Measurements from ENCODE around the gene MINAR1. TPM values are rescaled to one million over a fixed set of nuclear protein-coding genes. Genes with fewer than 3 reads are reported as not detected.

MINAR1 gene, protein sequence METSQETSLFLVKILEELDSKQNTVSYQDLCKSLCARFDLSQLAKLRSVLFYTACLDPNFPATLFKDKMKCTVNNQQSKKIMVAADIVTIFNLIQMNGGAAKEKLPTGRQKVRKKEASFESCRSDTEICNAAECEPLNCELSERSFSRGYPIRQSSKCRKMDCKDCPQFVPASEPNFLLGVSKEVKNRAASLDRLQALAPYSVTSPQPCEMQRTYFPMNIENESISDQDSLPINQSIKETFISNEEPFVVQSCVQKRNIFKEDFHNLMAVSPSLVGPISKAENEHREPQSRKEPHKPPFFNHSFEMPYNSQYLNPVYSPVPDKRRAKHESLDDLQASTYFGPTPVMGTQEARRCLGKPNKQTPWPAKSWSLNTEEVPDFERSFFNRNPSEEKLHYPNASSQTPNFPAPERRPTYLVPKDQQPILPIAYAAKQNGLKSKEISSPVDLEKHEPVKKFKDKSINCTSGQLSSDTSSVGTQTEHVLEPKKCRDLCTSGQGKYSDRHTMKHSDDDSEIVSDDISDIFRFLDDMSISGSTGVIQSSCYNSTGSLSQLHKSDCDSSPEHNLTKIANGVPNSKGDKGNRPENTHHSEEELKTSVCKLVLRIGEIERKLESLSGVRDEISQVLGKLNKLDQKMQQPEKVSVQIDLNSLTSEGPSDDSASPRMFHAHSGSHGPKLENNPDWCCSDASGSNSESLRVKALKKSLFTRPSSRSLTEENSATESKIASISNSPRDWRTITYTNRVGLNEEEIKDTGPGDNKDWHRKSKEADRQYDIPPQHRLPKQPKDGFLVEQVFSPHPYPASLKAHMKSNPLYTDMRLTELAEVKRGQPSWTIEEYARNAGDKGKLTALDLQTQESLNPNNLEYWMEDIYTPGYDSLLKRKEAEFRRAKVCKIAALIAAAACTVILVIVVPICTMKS
- under 1 TPM; 0.33 to 0.46 TPM for total RNA-seq

DNA sequence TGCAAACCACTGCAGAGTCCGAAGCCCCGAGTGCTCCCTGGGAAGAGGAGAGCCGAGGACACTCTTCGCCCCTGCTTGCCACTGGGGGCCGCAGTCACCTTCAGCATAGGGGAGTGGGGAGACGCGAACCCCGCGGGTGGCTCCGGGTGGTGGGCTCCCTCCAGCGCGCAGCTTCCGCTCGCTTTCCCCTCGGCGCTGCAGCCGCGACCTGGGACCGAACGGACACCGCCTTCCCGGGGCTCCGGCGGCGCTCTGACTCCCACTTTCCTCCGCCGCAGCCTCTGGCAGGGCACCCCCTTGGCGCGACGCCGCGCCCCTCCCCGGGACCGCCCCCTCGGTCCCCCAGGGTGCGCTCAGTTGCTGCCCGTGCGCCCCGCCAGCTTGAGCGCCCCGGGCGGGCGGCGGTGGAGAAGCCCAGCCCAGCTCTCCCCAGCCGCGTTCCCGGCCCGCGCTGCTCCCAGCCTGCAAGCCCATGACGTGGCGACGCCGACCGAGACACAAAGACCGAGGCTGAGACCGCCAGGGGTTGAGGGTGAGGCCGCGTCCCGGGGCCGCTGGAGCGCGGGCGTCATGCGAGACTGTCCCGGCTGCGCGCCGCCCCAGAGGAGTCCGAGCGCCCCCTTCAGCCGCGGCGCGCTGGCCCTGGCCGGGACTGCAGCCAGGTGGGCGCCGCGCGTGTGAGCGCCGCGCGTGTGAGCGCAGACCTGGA is at the start of gene MINAR1:
TSS of gene MINAR1 (plus strand) at position 701 of the 709 bp plus-strand sequence. CDS start 23,812 bp downstream, outside the sequence.
- Mint-ChIP-seq H3K27ac (no peak within 1 kb of the TSS), H3K4me3 (peak within 1 kb of the TSS; percentile 19), H3K4me1 (peaks cover 6% of the 10 kb centered on the region), H3K36me3 (peaks cover 2% of the 10 kb centered on the region), H3K9me3 (no peaks in the 10 kb centered on the region), H3K27me3 (peaks cover 73% of the 10 kb centered on the region)
- peak; percentile 34 for DNase-seq

DNA sequence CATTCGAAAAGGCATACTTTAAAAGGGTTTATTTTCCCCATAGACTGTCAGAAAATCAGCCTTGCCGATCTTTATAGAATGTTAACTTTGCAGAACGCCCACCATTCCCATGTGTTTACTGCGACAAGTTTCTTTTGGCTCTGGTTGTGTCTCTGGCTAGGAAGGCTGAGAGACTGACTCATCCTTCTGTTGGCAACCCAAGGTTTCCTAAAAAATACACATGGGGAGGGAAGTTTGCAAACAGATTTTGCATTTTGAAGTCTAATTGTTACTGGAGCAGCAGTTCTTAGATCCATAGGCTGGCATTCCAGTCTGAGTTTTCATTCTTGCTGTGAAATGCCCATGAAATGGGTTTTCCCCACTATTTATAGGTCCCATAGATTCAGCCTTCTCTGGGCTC is 37.9 kb upstream of the MINAR1 start:
- no peaks in the 10 kb centered on the region for H3K27me3 Mint-ChIP-seq
- H3K36me3 Mint-ChIP-seq, result peaks cover 6% of the 10 kb centered on the region
- no peak for DNase-seq
- no peak overlapping the region for H3K27ac Mint-ChIP-seq
- H3K4me3 Mint-ChIP-seq, result no peak overlapping the region
- H3K4me1 Mint-ChIP-seq, result no peaks in the 10 kb centered on the region
- H3K9me3 Mint-ChIP-seq, result no peaks in the 10 kb centered on the region

DNA sequence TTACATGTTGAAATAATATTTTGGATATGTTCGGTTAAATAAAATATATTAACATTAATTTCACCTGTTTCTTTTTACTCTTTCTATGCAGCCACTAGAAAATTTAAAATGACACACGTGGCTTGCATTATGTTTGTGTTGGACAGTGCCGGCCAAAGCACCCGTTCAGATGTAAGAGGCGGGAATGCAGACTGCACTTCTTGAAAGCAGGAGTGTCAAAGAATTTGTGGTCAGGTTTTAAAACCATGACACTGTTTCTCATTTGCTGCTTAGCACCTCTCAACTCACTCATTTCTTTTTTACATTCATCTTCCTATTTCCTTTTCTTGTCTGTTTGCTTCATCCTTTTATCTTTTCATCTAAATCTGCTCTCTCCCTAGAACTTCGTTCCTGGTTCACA is 35.3 kb upstream of the MINAR1 start:
- peaks cover 5% of the 10 kb centered on the region for H3K36me3 Mint-ChIP-seq
- H3K4me1 Mint-ChIP-seq, result no peaks in the 10 kb centered on the region
- no peak for DNase-seq
- no peak overlapping the region for H3K4me3 Mint-ChIP-seq
- H3K27me3 Mint-ChIP-seq, result no peaks in the 10 kb centered on the region
- H3K27ac Mint-ChIP-seq, result no peak overlapping the region
- no peaks in the 10 kb centered on the region for H3K9me3 Mint-ChIP-seq

DNA sequence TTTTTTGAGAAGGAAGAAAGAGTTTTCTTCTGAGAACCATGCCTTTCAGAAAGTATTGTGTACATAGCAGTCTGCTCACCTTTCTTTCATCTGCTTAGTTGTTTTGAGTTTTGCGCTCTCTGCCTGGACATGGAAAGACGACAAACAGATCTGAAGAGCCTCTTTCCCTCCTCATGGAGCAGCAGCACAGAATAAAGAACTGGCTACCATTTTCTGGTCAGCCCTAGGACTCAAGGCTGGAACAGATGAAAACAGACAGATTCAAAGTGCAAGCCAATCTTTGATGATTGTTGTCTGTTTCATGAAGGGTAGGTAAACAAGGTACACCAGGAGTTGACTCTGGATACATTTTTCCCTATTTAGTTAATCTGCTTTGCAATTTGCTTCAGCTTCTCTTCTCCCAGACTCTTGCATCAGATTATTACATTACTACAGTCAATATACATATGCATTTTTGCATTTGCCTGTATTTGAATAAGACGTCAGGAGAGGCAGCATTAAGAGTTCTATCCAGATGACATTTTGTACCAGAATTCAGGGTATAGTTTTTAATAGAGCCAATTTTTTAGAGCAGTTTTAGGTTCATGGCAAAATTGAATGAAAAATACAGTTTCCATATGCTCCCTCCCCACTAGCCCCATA is 34.7 kb upstream of the MINAR1 start:
- no peak for DNase-seq
- Mint-ChIP-seq H3K4me3 (no peak overlapping the region), H3K36me3 (peaks cover 5% of the 10 kb centered on the region), H3K4me1 (no peaks in the 10 kb centered on the region), H3K9me3 (no peaks in the 10 kb centered on the region), H3K27me3 (no peaks in the 10 kb centered on the region), H3K27ac (no peak overlapping the region)

DNA sequence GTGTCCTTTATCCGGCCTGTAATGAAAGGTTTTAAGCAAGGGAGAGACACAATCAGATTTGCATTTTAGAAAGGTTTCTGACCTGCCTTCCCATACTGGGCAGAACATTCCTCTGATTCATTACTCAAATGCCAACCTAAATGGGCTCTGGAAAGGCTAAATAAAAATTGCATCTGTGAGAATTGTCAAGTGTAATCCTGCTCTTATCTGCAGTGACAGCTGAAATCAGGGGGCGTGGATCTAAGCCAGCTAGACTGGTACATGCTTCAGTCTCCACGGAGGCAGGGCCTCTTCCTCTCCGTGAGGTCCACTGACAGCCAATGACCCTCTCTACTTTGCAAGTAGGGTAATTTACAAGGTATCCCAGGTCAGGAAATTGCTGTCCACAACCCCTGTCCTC is 32.5 kb upstream of the MINAR1 start:
- Mint-ChIP-seq H3K27ac (no peak overlapping the region), H3K4me1 (no peaks in the 10 kb centered on the region), H3K9me3 (no peaks in the 10 kb centered on the region), H3K4me3 (no peak overlapping the region), H3K27me3 (no peaks in the 10 kb centered on the region), H3K36me3 (peaks cover 2% of the 10 kb centered on the region)
- DNase-seq, result no peak

DNA sequence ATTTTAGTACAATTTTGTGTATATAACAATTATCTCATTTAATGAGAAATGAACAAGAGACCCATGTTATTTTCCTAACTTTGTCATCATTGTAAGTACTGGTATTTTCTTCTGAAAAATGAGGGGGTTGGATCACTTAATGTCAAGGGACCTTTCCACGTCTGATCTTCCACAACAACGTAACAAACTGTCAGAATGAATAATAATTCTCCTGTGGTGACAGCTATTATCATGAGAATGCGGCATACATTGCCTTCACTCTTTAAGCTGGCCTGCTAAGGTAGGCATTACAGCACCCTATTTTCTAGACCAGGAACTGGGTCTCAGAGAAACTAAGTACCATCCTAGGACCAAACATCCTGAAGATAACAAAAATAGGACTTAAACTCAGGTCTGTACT is 31.5 kb upstream of the MINAR1 start:
- Mint-ChIP-seq H3K9me3 (no peaks in the 10 kb centered on the region), H3K27ac (no peak overlapping the region), H3K27me3 (no peaks in the 10 kb centered on the region), H3K36me3 (peaks cover 2% of the 10 kb centered on the region), H3K4me1 (no peaks in the 10 kb centered on the region), H3K4me3 (no peak overlapping the region)
- no peak for DNase-seq

DNA sequence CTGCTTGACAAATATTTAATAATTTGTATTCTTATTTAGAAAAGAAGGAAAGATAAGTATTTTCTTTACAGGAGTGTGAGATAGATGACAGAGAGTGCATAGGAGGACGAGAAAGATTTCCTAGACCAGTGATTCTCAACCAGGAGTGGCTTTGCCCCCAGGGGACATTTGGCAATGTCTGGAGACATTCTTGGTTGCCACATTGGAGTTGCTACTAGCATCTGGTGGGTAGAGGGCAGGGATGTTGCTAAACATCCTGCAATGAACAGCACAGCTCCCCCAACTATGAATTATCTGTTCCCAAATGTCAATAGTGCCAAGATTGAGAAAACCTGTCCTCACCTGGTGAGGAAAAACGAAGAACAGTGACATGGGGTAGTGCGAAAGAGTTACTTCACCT is 30.8 kb upstream of the MINAR1 start:
- no peak for DNase-seq
- no peaks in the 10 kb centered on the region for H3K9me3 Mint-ChIP-seq

DNA sequence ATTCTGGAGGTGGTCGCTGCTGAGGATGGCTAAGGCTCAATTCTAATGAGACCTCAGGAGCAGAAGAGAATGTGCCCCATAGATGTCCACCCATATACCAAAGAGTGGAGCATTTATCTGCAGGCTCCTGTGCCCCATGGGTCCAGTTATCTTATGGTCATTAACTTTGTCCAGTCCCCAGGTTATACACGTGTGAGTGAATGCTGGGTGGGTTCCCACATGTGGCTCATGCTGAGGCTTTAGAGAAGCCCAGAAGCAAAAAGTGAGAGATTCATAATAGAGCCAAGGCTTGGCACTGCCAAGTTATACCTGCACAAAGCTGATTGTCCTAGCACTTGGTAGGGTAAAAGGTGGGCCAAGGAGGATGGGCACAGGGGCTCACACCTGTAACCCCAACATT is 30.0 kb upstream of the MINAR1 start:
- Mint-ChIP-seq H3K27me3 (no peaks in the 10 kb centered on the region), H3K4me3 (no peak overlapping the region), H3K9me3 (no peaks in the 10 kb centered on the region), H3K36me3 (peaks cover 2% of the 10 kb centered on the region), H3K27ac (no peak overlapping the region), H3K4me1 (no peaks in the 10 kb centered on the region)
- no peak for DNase-seq

More for the DNA sequence above, 30.8 kb upstream of the MINAR1 start:
- no peaks in the 10 kb centered on the region for H3K4me1 Mint-ChIP-seq
- H3K4me3 Mint-ChIP-seq, result no peak overlapping the region
- H3K27ac Mint-ChIP-seq, result no peak overlapping the region
- H3K36me3 Mint-ChIP-seq, result peaks cover 2% of the 10 kb centered on the region
- no peaks in the 10 kb centered on the region for H3K27me3 Mint-ChIP-seq

DNA sequence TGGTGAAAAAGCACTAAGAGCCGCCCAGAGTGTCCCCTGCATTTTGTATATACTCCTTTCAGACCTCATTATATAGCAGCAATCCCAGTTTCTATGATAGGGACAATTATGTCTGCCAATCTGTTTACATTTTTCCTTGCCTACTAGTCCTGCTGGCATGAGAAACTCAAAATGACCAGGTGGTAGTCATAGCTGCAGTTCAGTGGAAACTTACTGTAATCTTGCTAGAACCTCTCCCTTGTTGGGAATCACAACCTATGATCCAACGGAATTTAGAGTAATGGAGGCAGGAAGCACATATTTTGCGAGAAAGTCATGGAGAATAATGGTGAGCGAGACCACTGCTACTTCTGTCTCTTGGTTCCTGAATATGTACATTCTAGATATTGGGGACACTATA is 28.6 kb upstream of the MINAR1 start:
- no peak overlapping the region for H3K4me3 Mint-ChIP-seq
- H3K36me3 Mint-ChIP-seq, result peaks cover 2% of the 10 kb centered on the region
- DNase-seq, result no peak
- H3K27ac Mint-ChIP-seq, result no peak overlapping the region
- H3K27me3 Mint-ChIP-seq, result no peaks in the 10 kb centered on the region
- H3K9me3 Mint-ChIP-seq, result no peaks in the 10 kb centered on the region
- no peaks in the 10 kb centered on the region for H3K4me1 Mint-ChIP-seq

DNA sequence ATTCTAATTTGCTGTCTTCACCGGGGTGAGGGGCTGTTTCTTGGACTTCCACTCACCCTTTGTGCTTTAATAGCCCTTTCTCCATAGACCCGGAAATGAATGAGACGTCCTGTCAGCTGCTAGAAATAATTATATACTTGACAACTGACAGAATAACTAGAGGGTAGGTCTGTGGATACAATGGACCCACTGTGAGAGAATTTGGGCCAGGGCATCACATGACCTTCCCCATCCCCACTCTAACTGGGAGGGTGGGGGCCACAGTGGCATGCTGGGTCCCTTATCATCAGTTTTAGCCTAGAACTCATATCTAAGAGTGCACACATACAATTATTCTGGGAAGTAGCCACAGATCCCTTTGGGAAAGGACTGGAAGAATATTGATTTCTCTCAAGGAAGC is 25.9 kb upstream of the MINAR1 start:
- H3K9me3 Mint-ChIP-seq, result no peaks in the 10 kb centered on the region
- H3K27ac Mint-ChIP-seq, result no peak overlapping the region
- no peaks in the 10 kb centered on the region for H3K4me1 Mint-ChIP-seq
- DNase-seq, result no peak
- no peaks in the 10 kb centered on the region for H3K36me3 Mint-ChIP-seq
- no peak overlapping the region for H3K4me3 Mint-ChIP-seq
- H3K27me3 Mint-ChIP-seq, result no peaks in the 10 kb centered on the region

DNA sequence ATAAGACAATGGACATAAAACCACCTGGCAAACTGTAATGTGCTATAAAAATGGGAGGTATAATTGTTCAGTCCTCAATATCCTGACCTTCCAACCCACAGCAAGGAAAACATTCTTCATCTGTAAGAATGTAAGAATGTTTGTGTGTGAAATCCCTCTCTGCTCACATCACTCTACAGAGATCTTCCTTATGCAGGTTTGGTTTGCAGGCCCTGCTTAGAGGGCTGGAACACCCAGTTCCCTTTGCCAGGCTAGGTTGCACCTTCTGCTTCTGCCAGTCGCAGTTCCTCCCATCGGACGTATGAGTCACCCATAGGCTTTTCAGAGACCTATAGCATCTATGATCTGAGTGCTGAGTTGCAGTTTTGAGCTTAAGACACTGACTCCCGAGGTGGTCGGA is 24.1 kb upstream of the MINAR1 start:
- H3K27me3 Mint-ChIP-seq, result no peaks in the 10 kb centered on the region
- H3K4me3 Mint-ChIP-seq, result no peak overlapping the region
- no peak for DNase-seq
- no peaks in the 10 kb centered on the region for H3K9me3 Mint-ChIP-seq
- H3K27ac Mint-ChIP-seq, result no peak overlapping the region
- no peaks in the 10 kb centered on the region for H3K4me1 Mint-ChIP-seq
- peaks cover 8% of the 10 kb centered on the region for H3K36me3 Mint-ChIP-seq

DNA sequence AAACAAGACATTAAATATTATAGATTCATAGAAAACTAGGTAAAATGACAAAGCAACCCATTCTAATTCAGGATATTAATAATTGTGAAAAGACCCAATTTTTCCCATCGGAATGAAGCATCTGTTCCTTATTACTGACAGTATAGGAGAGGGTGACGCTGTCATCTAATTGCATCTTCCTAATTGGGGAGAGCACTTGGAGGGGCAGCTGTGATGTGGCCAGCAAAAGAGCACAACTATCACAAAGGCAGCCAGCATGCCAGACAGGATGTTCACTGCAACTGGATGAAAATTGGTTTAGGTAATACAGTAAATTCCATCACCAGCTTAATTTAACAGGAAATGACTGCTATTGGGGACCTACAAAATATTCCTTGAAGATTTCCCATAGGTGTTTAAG is 21.9 kb upstream of the MINAR1 start:
- Mint-ChIP-seq H3K4me1 (no peaks in the 10 kb centered on the region), H3K27ac (no peak overlapping the region), H3K9me3 (no peaks in the 10 kb centered on the region), H3K36me3 (peaks cover 12% of the 10 kb centered on the region), H3K4me3 (no peak overlapping the region), H3K27me3 (no peaks in the 10 kb centered on the region)
- no peak for DNase-seq

DNA sequence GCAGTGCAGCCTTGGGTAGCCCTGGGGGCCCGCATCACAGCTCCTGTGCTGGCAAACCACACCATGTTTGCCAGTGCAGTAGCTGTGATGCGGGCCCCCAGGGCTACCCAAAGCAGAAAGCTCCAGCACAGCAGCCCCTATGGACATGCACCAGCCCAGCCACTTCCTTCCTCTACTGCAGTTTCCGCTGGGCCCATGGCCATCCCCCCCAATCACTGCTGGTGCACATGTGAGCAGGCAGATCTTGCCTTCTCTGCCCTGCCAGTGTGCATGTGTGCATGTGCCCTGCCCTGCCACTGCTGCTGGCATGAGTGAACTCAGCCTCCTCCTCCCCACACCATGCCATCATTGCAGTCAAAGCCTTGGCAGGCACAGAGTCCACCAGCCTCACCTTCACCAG is 20.1 kb upstream of the MINAR1 start:
- peaks cover 12% of the 10 kb centered on the region for H3K36me3 Mint-ChIP-seq
- H3K27ac Mint-ChIP-seq, result no peak overlapping the region
- H3K9me3 Mint-ChIP-seq, result no peaks in the 10 kb centered on the region
- no peak for DNase-seq
- no peaks in the 10 kb centered on the region for H3K27me3 Mint-ChIP-seq
- no peaks in the 10 kb centered on the region for H3K4me1 Mint-ChIP-seq
- no peak overlapping the region for H3K4me3 Mint-ChIP-seq

DNA sequence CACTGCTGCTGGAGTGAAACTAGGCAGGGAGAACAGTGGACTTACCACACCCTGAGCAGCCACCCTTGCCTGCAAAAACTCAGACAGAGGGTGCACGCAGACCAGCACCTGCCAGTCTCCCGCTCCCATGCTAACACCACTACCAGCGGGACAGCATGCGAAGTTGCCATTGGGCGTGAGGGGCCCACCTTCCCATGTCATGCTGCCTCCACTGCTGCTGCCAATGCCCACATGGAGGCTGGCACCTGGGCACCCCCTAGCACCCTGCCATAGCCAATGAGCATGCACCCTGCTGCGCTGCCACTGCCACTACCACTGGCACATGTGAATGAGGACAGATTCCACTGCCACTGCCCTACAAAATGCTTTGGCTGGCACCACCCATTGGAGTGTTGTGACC is 19.7 kb upstream of the MINAR1 start:
- Mint-ChIP-seq H3K4me1 (no peaks in the 10 kb centered on the region), H3K27ac (no peak overlapping the region), H3K27me3 (no peaks in the 10 kb centered on the region), H3K36me3 (peaks cover 12% of the 10 kb centered on the region), H3K4me3 (no peak overlapping the region), H3K9me3 (no peaks in the 10 kb centered on the region)
- DNase-seq, result no peak

DNA sequence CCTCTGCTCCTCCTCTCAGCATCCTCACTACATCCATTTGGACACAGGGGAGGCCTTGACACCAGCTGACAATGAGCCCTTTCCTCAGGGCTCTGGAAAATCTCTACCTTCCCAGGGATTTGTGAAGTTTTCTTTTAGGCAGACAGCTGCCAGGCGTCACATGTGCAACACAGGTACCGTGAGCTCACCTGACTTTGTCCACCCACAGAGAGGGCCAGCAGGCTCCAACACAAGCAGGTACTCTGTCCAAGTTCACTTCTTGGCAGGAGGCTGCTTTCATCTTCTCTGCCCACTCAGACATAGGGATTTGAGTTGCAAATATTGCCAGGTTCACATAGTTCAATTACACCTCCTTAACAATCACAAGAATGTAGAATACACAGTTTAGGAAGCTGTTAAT is 15.3 kb upstream of the MINAR1 start:
- H3K27ac Mint-ChIP-seq, result no peak overlapping the region
- peaks cover 12% of the 10 kb centered on the region for H3K36me3 Mint-ChIP-seq
- H3K4me1 Mint-ChIP-seq, result no peaks in the 10 kb centered on the region
- no peaks in the 10 kb centered on the region for H3K27me3 Mint-ChIP-seq
- H3K9me3 Mint-ChIP-seq, result no peaks in the 10 kb centered on the region
- no peak overlapping the region for H3K4me3 Mint-ChIP-seq
- DNase-seq, result no peak

Data from activated naive CD8-positive, alpha-beta T cell treated with anti-CD3 and anti-CD28 coated beads for 36 hours (primary cell).